ENCODE measurements around the gene STK10. TPM values are rescaled to one million over a fixed set of nuclear protein-coding genes. Genes with fewer than 3 reads are reported as not detected.

Gene STK10
- total and polyA plus RNA-seq, 4 donors: 2.8 to 21.7 (median 7.7) TPM

DNA sequence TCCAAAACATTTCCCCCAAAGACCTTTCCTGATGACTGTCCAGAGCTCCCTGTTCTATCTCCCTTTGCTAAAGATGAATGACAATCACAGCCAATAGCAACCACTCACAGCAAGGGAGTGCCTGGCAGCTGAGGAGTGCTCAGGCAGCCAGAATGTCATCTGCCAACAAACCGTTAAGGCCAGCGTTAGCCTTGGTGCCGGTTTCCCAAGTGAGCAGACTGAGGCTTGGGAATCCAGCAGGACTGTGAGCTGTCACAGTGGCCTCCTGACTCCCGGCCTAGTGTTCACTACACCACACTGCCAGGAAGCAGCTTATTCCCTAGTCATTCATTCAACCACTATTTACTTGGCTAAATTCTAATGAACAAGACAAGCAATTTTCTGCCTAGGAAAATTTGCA lies 24.7 kb downstream of the STK10 start:
- Histone ChIP-seq H3K27me3 (ENCODE audit: control insufficient read depth in 4 of 4, insufficient read depth in 4 of 4, low read length in 3 of 4) (no peaks in the 10 kb centered on the region), H3K4me1 (ENCODE audit: control insufficient read depth in 4 of 4, insufficient read depth in 4 of 4, low read length in 3 of 4) (peaks cover 0 to 7% (median 2%) of the 10 kb centered on the region in 4 donors), H3K9ac (ENCODE audit: low read depth in 1 of 2, low read length in 2 of 2) (no peak overlapping the region), H3K27ac (ENCODE audit: low read depth in 1 of 2, low read length in 2 of 2) (no peak overlapping the region), H3K36me3 (ENCODE audit: control insufficient read depth in 4 of 4, insufficient read depth in 3 of 4, low read depth in 1 of 4, low read length in 3 of 4) (no peaks in the 10 kb centered on the region), H3K4me3 (ENCODE audit: low read depth in 1 of 3, low read length in 3 of 3) (no peak overlapping the region), H3K9me3 (ENCODE audit: control insufficient read depth in 4 of 4, low read length in 3 of 4) (no peaks in the 10 kb centered on the region)
- 64% methylated on average over 4 of the region's 4 CpGs for WGBS
- TF ChIP-seq RXRA (IDR thresholded peaks at IDR 0.05) (no peak), EGR1 (IDR thresholded peaks at IDR 0.05; ENCODE audit: low read depth in 2 of 2) (no peak), JUND (IDR thresholded peaks at IDR 0.05) (no peak), HNF4G (IDR thresholded peaks at IDR 0.05) (no peak), GABPA (IDR thresholded peaks at IDR 0.05 in 1 of 2, conservative IDR thresholded peaks at IDR 0.05 in 1 of 2) (no peak), HNF4A (conservative IDR thresholded peaks at IDR 0.05) (no peak), FOXA1 (IDR thresholded peaks at IDR 0.05) (no peak)
- TF ChIP-seq, protein P1, sequence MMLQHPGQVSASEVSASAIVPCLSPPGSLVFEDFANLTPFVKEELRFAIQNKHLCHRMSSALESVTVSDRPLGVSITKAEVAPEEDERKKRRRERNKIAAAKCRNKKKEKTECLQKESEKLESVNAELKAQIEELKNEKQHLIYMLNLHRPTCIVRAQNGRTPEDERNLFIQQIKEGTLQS (IDR thresholded peaks at IDR 0.05): no peak
- TF ChIP-seq, protein P2, sequence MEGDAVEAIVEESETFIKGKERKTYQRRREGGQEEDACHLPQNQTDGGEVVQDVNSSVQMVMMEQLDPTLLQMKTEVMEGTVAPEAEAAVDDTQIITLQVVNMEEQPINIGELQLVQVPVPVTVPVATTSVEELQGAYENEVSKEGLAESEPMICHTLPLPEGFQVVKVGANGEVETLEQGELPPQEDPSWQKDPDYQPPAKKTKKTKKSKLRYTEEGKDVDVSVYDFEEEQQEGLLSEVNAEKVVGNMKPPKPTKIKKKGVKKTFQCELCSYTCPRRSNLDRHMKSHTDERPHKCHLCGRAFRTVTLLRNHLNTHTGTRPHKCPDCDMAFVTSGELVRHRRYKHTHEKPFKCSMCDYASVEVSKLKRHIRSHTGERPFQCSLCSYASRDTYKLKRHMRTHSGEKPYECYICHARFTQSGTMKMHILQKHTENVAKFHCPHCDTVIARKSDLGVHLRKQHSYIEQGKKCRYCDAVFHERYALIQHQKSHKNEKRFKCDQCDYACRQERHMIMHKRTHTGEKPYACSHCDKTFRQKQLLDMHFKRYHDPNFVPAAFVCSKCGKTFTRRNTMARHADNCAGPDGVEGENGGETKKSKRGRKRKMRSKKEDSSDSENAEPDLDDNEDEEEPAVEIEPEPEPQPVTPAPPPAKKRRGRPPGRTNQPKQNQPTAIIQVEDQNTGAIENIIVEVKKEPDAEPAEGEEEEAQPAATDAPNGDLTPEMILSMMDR (IDR thresholded peaks at IDR 0.05; ENCODE audit: low read depth, low read length, missing input control): no peak
- TF ChIP-seq, protein P3, sequence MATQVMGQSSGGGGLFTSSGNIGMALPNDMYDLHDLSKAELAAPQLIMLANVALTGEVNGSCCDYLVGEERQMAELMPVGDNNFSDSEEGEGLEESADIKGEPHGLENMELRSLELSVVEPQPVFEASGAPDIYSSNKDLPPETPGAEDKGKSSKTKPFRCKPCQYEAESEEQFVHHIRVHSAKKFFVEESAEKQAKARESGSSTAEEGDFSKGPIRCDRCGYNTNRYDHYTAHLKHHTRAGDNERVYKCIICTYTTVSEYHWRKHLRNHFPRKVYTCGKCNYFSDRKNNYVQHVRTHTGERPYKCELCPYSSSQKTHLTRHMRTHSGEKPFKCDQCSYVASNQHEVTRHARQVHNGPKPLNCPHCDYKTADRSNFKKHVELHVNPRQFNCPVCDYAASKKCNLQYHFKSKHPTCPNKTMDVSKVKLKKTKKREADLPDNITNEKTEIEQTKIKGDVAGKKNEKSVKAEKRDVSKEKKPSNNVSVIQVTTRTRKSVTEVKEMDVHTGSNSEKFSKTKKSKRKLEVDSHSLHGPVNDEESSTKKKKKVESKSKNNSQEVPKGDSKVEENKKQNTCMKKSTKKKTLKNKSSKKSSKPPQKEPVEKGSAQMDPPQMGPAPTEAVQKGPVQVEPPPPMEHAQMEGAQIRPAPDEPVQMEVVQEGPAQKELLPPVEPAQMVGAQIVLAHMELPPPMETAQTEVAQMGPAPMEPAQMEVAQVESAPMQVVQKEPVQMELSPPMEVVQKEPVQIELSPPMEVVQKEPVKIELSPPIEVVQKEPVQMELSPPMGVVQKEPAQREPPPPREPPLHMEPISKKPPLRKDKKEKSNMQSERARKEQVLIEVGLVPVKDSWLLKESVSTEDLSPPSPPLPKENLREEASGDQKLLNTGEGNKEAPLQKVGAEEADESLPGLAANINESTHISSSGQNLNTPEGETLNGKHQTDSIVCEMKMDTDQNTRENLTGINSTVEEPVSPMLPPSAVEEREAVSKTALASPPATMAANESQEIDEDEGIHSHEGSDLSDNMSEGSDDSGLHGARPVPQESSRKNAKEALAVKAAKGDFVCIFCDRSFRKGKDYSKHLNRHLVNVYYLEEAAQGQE (IDR thresholded peaks at IDR 0.05): no peak
- no peak for DNase-seq (ENCODE audit: low spot score)

DNA sequence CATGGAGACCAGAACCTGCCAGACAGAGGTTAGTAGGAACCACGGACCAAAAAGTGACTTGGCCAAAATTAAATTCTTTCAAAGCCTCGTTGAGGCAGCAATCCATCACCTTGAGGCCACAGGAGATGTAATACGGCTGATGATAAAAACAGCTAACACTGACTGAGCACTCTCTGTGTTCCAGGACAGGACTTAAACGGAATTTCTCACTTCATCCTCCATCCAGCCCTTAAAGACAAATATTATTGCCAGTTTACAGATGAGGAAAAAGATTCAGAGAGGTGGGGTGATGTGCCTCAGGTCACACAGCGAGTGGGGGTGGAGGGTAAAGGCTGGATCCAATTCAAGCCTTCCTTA lies 25.1 kb downstream of the STK10 start:
- DNase-seq (ENCODE audit: low spot score): no peak
- Histone ChIP-seq H3K27ac (ENCODE audit: low read depth in 1 of 2, low read length in 2 of 2) (no peak overlapping the region), H3K9ac (ENCODE audit: low read depth in 1 of 2, low read length in 2 of 2) (no peak overlapping the region), H3K9me3 (ENCODE audit: control insufficient read depth in 4 of 4, low read length in 3 of 4) (no peaks in the 10 kb centered on the region), H3K27me3 (ENCODE audit: control insufficient read depth in 4 of 4, insufficient read depth in 4 of 4, low read length in 3 of 4) (no peaks in the 10 kb centered on the region), H3K4me1 (ENCODE audit: control insufficient read depth in 4 of 4, insufficient read depth in 4 of 4, low read length in 3 of 4) (peaks cover 0 to 7% (median 2%) of the 10 kb centered on the region in 4 donors), H3K36me3 (ENCODE audit: control insufficient read depth in 4 of 4, insufficient read depth in 3 of 4, low read depth in 1 of 4, low read length in 3 of 4) (no peaks in the 10 kb centered on the region), H3K4me3 (ENCODE audit: low read depth in 1 of 3, low read length in 3 of 3) (no peak overlapping the region)
- 74% methylated on average over 5 of the region's 5 CpGs for WGBS
- TF ChIP-seq FOXA1 (IDR thresholded peaks at IDR 0.05) (no peak), RAD21 (IDR thresholded peaks at IDR 0.05) (no peak), HNF4A (conservative IDR thresholded peaks at IDR 0.05) (no peak), NR2F2 (IDR thresholded peaks at IDR 0.05) (no peak), TAF1 (conservative IDR thresholded peaks at IDR 0.05) (no peak), GABPA (IDR thresholded peaks at IDR 0.05 in 1 of 2, conservative IDR thresholded peaks at IDR 0.05 in 1 of 2) (no peak), EGR1 (IDR thresholded peaks at IDR 0.05; ENCODE audit: low read depth in 2 of 2) (no peak), RXRA (IDR thresholded peaks at IDR 0.05) (no peak), YY1 (IDR thresholded peaks at IDR 0.05) (no peak), SP1 (IDR thresholded peaks at IDR 0.05) (no peak), FOXA2 (IDR thresholded peaks at IDR 0.05) (no peak)
- TF ChIP-seq, protein P3 (IDR thresholded peaks at IDR 0.05): no peak
- TF ChIP-seq, protein P1 (IDR thresholded peaks at IDR 0.05): no peak
- TF ChIP-seq, protein P2 (IDR thresholded peaks at IDR 0.05; ENCODE audit: low read depth, low read length, missing input control): no peak
- TF ChIP-seq, protein P4, sequence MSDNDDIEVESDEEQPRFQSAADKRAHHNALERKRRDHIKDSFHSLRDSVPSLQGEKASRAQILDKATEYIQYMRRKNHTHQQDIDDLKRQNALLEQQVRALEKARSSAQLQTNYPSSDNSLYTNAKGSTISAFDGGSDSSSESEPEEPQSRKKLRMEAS (IDR thresholded peaks at IDR 0.05): no peak
- TF ChIP-seq, protein P5, sequence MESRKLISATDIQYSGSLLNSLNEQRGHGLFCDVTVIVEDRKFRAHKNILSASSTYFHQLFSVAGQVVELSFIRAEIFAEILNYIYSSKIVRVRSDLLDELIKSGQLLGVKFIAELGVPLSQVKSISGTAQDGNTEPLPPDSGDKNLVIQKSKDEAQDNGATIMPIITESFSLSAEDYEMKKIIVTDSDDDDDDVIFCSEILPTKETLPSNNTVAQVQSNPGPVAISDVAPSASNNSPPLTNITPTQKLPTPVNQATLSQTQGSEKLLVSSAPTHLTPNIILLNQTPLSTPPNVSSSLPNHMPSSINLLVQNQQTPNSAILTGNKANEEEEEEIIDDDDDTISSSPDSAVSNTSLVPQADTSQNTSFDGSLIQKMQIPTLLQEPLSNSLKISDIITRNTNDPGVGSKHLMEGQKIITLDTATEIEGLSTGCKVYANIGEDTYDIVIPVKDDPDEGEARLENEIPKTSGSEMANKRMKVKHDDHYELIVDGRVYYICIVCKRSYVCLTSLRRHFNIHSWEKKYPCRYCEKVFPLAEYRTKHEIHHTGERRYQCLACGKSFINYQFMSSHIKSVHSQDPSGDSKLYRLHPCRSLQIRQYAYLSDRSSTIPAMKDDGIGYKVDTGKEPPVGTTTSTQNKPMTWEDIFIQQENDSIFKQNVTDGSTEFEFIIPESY (IDR thresholded peaks at IDR 0.05): no peak
